Stimulated activated CD4-positive, alpha-beta T cell treated with anti-CD3 and anti-CD28 coated beads, TNF-alpha, amount 100 ng/mL, for 4 hours (primary cell): ENCODE results near the gene CDH4.

Source experiments
- DNase-seq, 3 experiments: peaks; one replicate each; pipeline ENCODE4 v3.0.0-alpha.2; 2020; ENCODE audit warnings: low read depth in 3 of 3

Gene CDH4

DNA sequence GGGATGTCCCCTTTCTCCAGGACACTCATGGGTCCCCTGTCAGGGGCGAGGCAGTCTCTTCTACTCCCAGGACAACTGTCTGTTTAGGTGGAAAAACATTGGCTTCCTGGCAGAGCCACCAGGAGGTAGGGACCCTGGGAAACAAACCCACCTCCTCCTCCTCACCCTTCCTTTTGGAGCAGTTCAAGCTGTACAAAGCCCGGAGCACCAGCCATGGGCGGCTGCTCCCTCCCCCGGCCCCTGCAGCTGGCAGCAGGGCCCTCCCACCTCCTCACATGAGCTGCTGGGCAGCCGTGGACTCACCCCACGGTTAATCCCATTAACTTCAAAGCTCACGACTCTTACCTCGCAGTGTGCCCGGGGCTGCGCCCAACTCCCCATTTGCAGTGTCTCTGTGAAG lies 48.6 kb downstream of the CDH4 start:
- no peak for DNase-seq

DNA sequence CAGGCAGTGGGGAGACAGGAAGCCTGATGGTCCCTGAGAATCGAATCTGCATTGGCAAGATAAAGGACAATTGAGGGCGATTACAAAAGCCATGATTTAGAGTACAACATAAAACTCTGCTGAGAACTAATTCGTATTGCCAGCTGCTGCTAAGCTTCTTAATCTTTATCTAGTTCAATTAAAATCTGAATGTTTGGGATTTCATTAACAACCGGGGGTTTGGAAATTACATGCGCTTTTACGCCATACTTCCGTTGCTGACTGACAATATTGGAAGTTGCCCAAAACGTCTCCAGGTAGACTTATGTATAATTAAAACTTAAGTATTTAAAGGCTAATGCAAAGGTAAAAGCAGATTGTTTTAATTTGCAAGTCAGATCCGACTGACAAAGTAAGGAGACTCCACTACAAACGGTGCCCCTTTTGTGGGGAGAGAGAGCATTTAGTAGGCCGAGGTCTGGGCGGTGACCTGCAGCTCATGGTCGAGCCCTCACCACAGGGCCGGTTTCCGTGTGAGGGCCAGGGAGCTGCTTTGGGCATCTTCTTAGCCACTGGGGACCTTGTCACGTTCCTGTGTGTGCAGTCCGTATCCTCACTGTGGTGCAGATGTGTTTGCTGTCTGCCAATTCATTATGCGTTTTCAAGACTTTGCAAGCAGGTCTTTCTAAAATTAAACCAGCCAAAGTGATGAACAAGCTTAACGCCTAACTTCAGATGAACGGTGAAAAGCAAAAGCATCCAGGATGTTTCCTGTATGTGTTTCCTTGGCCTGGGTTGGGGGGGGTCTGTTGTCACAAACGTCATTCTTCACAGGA lies 49.9 kb downstream of the CDH4 start:
- no peak for DNase-seq

GRCh38 chr20:61303217-61303616 lies 51.2 kb downstream of the CDH4 start:
- no peak for DNase-seq

DNA sequence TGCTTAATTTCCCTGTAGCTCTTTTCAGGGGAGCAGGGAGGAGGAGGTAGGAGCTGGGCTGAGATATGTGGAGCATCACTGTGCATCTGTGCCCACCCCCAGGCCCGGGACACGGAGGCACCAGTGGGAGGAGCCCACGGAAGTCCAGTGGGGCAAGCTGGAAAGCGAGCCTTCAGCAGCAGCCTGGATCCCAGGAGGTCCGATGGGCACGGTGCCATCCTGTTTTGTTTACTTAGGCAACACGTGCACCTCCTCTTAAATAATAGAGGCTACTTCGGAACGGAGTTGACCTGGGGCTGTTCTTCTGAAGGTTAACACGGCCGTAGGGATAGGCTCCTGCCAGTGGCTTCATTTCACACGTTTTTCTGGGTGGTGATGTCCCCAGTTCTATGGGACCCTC lies 51.6 kb downstream of the CDH4 start:
- DNase-seq: no peak

- no peak for DNase-seq
These were observed 52.7 kb downstream of the CDH4 start for GRCh38 chr20:61304750-61305149.

DNA sequence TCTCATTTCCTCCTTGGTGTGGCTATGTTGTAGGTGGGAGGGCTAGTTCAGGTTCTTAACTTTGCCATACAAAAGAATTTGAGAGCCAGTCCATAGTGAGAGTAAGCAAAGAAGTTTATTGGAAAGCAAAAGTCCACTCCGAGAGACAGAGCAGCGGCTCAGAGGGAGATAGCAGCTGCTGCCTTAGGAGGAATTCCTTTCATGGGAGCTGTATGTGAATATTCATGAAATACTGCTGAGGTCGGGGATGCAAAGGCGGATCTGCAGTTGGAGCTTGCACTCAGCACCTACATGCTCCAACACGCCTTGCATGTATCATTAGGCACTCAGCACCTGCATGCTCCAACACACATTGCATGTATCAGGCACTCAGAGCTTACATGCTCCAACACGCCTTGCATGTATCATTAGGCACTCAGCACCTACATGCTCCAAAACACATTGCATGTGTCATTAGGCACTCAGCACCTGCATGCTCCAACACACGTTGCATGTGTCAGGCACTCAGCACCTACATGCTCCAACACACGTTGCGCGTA lies 54.9 kb downstream of the CDH4 start:
- DNase-seq: no peak

DNA sequence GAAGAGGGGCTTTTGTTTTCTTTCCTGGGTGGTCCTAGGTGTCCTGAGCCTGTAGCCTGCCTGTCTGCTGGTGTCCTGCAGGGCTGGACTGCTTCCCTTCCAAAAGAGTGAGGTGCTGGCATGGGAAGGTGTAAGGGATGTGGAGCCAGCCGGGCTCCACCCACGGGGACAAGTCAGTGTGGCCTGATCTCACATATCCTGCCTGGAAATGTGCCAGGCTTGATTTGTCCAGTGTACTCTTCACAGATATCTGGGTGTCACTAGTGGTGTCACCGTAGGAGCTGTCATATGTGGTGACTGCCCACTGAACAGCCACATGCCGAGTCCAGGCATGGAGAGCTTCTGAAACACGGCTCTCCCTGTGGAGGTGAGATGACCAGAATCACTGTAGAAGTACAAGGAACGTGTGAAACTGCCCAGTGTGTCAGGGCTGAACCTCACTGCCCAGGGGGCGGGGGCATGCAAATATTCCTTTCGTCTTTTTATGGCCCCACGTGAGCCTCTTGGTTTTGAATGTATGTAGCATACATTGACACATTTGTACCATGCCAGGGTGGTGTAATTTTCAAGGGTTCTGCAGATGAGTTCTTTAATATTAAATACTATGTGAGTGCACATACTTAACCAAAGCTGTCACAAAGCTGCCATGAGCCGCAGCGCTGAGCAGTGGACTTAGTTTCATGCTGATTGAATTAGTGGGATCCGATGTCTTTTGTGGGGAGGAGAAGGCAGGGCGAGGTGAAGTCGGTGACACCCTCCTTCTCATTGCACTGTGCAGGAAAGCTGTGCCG lies 55.8 kb downstream of the CDH4 start:
- no peak for DNase-seq

GRCh38 chr20:61308477-61308774 lies 56.4 kb downstream of the CDH4 start:
- DNase-seq: no peak

DNA sequence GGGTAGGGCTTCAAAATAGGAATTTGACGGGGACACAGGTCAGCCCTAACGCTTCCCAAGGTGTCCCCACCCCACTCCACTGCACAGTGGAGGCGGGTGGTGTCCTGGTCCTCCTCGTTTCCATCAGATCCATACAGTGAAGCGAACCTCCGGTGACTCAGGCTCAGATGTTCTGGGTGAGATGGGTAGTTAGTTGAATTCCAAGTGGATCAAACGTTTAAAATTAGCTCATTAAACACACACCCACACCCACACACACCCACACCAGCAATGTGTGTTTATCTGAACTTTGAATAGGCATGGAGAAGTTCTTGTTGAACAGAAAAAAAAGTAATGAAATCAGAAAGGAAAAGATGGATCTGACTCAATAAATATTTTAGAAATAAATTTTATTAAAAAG lies 58.9 kb downstream of the CDH4 start:
- DNase-seq: no peak

- no peak for DNase-seq
These were observed 59.8 kb downstream of the CDH4 start for GRCh38 chr20:61311656-61312387.

DNA sequence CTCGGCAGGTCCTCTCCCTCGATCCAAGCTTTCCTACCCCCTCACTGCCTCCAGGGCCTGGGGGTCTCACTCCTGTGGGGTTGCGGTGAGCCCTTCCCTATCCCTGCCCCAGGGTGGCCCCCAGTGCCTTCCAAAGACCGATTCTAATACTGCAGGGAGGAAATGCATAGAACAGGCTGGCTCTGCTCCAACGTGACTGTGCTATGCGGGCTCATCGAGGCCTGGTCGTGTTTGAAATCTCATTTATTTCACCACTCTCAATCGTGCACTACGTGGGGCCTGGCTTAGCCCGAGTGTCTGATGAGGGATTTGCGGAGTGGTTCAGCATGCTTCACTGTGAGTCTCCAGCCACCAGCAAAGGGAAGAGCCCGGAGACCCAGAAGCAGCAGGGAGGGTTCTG lies 60.9 kb downstream of the CDH4 start:
- DNase-seq: no peak

GRCh38 chr20:61313396-61313795 lies 61.3 kb downstream of the CDH4 start:
- no peak for DNase-seq

GRCh38 chr20:61314326-61315010 lies 62.4 kb downstream of the CDH4 start:
- DNase-seq: no peak

DNA sequence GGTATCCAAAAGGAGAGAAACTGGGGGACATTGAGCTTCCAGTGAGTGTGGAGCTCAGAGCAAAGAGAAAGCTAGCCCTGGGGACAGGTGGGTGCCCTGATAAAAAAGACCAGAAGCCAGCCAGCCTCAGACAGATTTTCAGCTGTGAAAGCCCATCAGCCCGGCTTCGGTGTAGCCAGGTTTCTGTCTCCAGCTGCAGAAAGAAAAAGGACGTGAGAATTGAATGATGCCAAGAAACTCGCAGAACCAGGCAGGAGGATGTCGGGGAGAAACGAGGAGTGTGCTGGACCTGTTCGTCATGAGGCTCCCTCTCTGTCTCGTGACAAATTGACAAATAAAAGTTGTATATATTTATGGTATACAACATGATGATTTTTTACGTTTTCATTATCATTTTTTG lies 63.3 kb downstream of the CDH4 start:
- DNase-seq: no peak

GRCh38 chr20:61316346-61316745 lies 64.3 kb downstream of the CDH4 start:
- DNase-seq: no peak

DNA sequence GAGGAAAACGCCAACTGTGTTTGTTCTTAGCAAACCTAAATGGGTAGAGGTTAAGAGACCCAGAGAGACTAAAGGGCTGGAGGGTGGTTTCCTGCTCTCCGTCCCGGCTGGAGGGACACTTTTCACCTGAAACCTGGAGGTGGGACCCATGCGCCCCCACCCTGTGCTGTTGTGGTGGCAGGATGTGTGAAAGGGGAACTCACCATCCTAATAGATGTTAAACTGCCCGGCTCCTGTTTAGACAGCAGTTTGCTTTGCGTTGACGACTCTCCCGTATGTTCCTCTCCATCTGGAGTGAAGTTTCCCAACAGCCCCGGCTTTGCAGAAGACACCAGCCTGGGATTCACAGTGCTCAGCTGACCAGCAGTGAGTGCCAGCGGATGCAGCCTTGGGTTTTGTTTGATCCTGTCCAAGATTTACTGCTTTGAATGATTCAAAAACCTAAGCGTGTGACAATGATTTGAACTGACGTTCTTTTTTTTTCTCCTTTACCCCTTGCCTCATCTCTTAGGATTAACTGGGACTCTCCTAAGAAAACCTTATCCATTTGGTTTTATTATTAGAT lies 66.0 kb downstream of the CDH4 start:
- no peak for DNase-seq

GRCh38 chr20:61320691-61321425 lies 68.8 kb downstream of the CDH4 start:
- DNase-seq: no peak

DNA sequence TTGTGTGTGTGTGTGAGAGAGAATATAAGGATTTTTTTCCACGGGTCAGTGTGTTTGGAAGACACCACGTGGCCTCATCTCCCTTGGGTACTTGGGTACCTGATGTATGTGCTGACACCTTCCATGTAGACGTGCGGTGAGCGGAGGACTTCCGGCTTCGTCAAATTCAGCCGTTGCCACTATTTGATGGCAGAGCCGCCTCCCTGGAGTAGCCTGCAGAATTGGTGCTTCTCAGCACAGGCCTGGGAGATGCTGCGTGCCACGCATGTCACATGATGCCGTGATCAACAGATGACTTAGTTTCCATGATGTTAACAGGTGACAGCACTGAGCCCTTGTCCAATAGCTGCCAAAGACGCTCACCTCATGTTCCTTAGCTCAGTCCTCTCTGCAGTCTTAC lies 69.4 kb downstream of the CDH4 start:
- no peak for DNase-seq

DNA sequence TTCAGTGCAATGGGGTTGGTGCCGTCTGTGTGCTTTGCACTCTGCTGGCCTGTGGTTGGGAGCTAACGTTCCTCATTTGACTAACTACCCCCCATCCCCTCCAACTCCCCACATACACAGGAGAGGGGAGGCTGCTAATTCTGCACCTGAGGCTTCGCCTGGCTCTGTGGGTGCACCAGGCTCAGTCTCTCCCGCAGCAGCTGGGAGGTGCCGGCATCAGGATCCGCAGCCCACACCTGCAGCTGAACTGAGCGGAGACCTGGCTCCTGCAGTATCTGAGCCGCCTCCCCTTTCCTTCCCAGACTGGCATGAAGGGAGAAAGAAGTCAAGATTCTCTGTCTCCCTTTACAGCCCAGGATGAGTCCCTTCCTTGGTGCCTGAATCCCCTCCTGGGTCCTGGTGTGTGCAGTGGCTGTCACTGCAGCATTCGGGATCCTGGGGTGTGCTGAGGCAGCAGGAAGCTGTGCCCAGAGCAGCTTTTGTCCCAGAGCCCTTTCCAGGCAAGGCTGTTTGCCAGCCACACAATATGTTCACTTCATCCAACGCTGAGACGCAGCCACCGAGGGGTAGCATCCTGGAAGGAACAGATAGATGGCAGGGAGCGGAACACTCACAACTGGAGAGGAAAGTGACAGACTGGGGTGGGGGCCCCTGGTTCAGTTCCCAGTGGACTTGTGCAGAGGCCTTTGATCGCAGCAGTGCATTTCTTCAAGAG lies 70.2 kb downstream of the CDH4 start:
- no peak for DNase-seq

- DNase-seq: no peak
These were observed 72.8 kb downstream of the CDH4 start for GRCh38 chr20:61324906-61325305.
